ENCODE measurements around the gene SLC34A1.

Gene SLC34A1

DNA sequence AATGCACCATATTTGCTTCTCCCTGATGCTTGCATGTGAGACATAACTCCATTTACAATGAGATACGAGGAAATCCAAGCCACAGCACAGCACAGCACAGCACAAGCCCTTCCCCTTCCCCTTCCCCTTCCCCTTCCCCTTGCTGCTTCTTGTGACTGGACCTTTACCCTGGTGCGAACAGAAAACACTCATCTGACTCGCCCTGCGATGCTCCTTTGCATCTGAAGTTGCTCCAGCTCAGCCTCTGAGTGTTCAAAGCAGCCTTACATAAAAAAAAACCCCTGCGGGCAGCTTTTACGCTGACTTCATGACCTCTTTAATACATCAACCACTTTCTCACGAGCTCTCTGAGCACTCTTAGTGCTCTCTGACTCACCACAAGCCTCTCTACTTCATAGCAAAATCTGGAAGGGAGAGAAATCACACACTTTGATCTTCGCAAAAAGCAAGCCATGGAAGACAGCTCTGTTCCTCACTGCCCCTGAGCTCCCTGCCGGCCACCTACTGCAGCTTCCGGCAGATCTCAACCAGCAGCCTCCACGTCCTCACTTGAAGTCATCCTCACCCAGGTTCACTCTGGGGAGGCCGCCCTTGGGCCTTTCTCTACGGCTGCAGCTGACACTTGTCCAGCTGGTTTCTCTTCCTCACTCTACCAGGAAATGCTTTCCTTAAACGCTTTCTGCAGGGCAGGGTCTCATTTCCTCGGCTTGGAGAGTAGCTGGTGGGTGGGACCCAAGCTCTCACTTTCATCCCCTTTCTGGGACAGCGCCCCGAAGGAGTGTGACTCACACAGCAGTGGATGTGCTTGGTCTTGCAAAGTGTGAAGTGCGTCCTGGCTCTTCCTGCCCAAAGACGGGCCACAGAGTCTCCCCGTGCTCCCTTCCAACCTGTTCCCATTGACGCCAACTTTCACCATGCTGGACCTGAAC, 5.3 kb downstream of the SLC34A1 start:
- DNase-seq, result no peak

GRCh38 chr5:177390363-177391300, 6.4 kb downstream of the SLC34A1 start:
- peak; percentile 41 to 83 for DNase-seq

DNA sequence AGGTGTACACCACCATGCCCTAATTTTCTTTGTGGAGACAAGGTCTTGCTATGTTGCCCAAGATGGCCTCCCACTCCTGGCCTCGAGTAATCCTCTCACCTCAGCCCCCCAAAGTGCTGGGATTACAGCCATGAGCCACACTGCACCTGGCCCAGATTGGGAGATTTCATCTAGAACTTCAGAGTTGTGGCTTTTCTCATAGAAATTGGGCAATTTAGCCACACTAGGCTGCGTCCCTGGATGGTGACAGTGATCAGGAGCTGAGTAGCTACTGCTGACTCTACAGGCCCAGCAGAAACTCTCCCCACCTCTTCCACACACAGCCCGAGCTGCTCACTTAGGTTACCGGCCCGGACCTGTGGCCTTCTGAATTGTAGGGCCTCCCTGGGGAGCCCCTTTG, 8.5 kb downstream of the SLC34A1 start:
- no peak for DNase-seq

GRCh38 chr5:177393206-177393765, 9.1 kb downstream of the SLC34A1 start:
- no peak for DNase-seq

DNA sequence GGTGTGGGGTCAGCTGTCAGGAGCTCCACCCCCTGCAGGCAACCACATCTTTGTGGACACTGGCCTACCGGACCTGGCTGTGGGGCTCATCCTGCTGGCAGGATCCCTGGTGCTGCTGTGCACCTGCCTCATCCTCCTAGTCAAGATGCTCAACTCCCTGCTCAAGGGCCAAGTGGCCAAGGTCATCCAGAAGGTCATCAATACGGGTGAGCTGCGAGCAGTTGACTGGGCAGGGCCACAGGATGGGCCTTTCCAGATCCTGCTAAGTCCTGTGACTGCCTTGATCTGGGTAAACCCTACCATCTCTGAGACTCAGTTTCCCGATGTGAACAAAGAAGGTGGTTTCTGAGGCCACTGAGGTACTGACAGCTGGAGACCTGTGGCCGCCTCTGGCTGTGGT, 9.8 kb downstream of the SLC34A1 start:
- no peak for DNase-seq

GRCh38 chr5:177396078-177396477, 11.8 kb downstream of the SLC34A1 start:
- DNase-seq, result no peak

- DNase-seq, result no peak
Measured at GRCh38 chr5:177396807-177397206, 12.6 kb downstream of the SLC34A1 start.

DNA sequence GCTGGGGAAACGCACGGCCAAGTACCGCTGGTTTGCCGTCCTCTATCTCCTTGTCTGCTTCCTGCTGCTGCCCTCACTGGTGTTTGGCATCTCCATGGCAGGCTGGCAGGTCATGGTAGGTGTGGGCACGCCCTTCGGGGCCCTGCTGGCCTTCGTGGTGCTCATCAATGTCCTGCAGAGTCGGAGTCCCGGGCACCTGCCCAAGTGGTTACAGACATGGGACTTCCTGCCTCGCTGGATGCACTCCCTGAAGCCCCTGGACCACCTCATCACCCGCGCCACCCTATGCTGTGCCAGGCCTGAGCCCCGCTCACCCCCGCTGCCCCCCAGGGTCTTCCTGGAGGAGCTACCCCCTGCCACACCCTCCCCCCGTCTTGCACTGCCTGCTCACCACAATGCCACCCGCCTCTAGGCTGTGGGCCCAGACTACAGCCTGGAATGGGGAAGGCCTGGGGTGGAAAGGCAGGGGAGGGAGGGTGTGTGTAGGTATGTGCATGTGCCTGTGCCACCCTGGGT, 13.7 kb downstream of the SLC34A1 start:
- no peak for DNase-seq

- no peak for DNase-seq
Measured at GRCh38 chr5:177399997-177400868, 16.0 kb downstream of the SLC34A1 start, which contains the start of gene PFN3. Gene PFN3, minus strand, starts transcription at chr5:177400661. Its CDS starts 85 bp downstream, at chr5:177400576.

DNA sequence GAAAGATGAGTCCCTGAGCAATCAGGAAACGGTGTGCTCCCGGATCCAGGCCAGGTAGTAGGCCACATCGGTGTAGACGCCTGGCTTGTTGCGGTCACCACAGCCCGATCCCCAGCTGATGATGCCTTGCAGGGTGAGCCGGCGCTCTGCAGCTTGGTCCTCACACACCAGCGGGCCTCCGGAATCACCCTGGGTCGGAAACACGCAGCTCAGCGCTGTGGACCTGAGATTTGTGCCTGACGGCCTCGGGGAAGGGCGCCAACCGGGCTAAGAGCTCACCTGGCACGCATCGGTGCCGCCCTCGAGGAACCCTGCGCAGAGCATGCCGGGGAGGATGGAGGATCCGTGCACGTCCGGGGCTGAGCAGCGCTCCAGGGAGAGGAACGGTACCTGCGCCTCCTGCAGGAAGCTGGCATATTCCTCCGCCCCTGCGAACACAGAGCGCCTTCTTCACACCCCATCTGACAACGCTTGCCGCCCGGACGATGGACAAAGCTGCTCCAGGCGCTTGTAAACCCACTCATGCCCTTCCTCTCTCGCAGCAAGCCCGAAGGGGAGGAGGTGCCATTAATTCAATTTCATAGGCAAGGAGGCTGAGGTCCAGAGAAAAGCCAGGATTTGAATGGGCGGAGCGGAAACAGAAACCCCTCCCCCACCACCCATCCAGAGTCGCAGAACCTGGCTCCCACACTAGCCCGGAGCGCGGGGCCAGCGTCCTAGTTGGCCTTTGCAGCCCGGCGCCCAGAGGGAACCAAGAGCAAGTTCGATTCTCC, 18.2 kb downstream of the SLC34A1 start:
- no peak for DNase-seq

DNA sequence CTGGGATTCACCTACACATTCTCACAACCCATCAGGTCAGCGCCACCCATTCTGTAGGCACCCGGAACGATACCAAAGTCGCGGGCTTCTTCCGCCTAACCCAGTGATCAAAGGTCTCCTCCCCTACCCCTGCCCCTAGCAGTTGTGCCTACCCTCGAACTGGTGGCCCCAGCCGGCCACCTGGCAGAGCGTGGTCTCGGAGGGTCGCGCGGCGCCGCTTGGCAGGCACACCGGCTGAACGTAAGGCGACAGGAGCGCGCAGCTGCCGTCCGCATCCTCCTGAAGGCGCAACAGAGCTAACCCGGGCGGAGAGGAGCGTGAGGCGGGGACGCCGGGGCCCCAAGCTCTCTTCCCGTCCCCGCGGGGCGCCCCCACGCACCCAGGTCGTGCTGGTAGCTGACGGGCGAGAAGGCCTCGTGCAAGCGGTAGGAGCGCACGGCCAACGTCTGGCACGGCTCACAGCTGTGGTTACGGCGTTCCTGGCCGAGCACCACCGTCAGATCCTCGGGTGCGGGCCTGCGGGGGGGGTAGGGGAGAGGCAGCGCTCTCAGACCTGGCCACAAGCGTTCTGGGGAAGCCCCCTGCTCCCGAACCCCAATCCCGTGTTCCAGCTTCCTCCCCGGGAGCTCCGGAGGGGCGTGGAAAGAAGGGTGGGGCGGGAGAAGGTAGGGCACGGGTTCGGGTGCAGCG, 19.0 kb downstream of the SLC34A1 start:
- no peak for DNase-seq

DNA sequence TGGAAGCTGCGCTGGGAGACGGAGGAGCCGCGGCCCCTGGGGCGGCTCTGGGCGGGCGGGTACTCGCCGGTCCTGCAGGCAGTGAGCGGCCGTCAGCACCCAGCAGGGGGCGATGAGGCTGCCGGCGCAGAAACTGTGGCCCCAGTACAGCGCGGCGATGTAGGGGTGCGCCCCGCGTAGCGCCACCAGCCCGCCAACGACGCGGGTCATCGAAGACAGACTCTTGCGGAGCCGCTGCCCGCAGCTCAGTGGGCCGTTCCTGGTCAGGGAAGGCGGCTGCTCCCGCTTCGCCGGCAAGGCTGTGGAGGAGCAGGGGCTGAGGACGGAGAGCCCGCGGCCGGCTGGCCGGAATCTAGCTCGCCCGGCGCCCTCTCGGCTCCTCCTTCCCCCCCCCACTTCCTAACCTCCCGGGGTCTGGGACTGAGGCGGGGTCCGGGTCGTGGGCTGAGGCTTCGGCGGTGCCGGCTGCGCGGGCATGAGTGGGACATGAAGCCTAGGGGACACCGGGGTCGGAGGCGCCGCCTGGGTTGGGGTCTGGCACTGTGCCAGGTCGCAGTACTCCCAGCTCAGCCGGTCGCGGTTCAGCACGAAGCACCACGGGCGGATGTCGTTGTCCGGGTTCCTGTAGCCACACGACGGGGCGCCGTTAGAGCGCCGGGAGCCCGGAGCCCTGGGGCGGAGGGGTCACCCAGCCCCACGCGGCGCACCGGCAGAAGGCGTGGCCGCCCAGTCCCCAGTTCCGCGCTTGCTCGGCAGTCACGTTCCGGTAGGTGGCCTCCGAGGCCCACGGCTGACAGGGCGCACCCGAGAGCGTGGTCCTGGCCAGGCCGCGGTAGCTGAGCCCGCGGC, 19.8 kb downstream of the SLC34A1 start:
- DNase-seq, result peak in 1 of 2 experiments; percentile 80

GRCh38 chr5:177404641-177405179, 20.5 kb downstream of the SLC34A1 start:
- DNase-seq, result peak; percentile 16 to 76

- no peak for DNase-seq
Measured at GRCh38 chr5:177405312-177405711, 21.1 kb downstream of the SLC34A1 start.

DNA sequence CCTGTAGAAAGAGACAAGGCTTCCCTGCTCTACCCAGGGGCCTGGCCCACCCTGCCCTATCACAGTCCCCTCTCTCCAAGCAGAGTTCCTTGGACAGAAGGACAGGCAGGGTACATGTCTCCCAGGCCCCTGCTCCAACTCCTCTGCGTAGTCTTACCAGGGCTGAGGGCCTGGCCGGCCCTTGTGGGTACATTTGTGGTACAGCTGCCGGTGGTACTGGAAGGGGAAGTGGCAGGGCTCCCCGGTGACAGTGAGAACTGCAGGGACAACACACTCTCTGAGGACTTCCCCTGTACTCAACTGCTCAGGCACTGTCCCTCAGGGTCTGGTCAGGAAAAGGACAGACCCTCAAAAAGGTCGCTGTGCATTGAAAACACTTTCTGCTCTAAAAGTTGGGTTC, 21.6 kb downstream of the SLC34A1 start:
- no peak for DNase-seq

GRCh38 chr5:177409043-177409801, 25.0 kb downstream of the SLC34A1 start, which contains the start of gene F12:
Gene F12, minus strand, starts transcription at chr5:177409564. Its CDS starts 37 bp downstream, at chr5:177409527.
- no peak for DNase-seq

DNA sequence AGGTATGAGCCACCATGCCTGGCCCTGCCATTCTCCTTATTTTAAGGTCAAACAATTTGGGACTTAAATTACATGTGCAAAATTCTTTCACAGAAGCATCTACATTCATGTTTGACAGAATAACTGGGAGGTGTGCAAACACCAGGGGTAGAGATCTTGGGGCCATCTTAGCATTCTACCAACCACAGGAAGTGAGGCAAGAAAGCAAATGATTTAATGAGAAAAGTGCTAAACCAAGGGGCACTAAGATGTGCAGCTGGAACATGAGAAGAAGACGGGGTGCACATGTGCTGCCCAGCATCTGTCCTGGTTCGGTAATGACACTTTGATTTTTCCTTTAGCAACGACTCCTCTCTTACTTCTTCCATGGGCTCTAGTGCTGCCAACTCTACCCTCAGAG, 26.3 kb downstream of the SLC34A1 start:
- no peak for DNase-seq

GRCh38 chr5:177412603-177413233, 28.5 kb downstream of the SLC34A1 start:
- DNase-seq, result no peak

Data from NCI-H446 (cell line).